K562 treated with DMSO at 1 percent for 12 hours (cell line): ENCODE data around the gene SPATA4. TPM values are rescaled to one million over a fixed set of nuclear protein-coding genes. Genes with fewer than 3 reads are reported as not detected.

Experiments used
- total RNA-seq: library from RNA; unstranded; fragments of 300-600 nt; gene quantifications from 2 replicates; pipeline ENCODE4 v1.2.3, GENCODE V29; 2022; ENCODE audit not compliant: insufficient read depth

The SPATA4 gene
- not detected in 2 replicates for total RNA-seq

GRCh38 chr4:176195184-176195978 lies at the start of gene SPATA4:
Gene SPATA4 (minus strand): TSS chr4:176195585. CDS start chr4:176195562, 23 bp downstream.

Other genes with a start within 250 kb of the SPATA4 start
- gene WDR17, start 129.7 kb downstream of the SPATA4 start, total RNA-seq, result 0.17 TPM in 1 of 2 replicates, not detected in the other
- not detected in 2 replicates for gene ASB5, start 73.6 kb upstream of the SPATA4 start, total RNA-seq
- 27.5 and 59.3 TPM in 2 replicates for gene SPCS3, start 124.4 kb upstream of the SPATA4 start, total RNA-seq